HG03469 (cell line): ENCODE data around the gene DUSP28.
A peak's percentile ranks its signal among the peaks of the same experiment; 100 is the strongest.
"Not testable (repeated sequence)": the region's sequence is repeated elsewhere in the genome, so short reads cannot be mapped to it uniquely, and the experiment has no call there.

Experiments used
- ATAC-seq: cut with Tn5 transposase; IDR thresholded peaks from one replicate; pipeline ENCODE4 v1.9.1; 2021; ENCODE audit warnings: mild to moderate bottlenecking, moderate library complexity, moderate number of reproducible peaks; ENCODE audit not compliant: unreplicated experiment

DUSP28 gene

GRCh38 chr2:240560084-240560479 lies at the start of gene DUSP28:
Gene DUSP28 (plus strand): TSS chr2:240560357. CDS start chr2:240560685, 328 bp downstream.
- peak; percentile 40 for ATAC-seq

GRCh38 chr2:240510513-240511210 lies 49.5 kb upstream of the DUSP28 start:
- ATAC-seq = no peak

- ATAC-seq = no peak
Measured at GRCh38 chr2:240511351-240512108, 48.6 kb upstream of the DUSP28 start.

- ATAC-seq = no peak
Measured at GRCh38 chr2:240512109-240512485, 48.1 kb upstream of the DUSP28 start.

GRCh38 chr2:240512666-240513535 lies 47.3 kb upstream of the DUSP28 start:
- no peak for ATAC-seq

GRCh38 chr2:240513549-240514287 lies 46.4 kb upstream of the DUSP28 start:
- peak; percentile 88 for ATAC-seq

GRCh38 chr2:240514631-240515030 lies 45.5 kb upstream of the DUSP28 start:
- ATAC-seq = no peak

- ATAC-seq = no peak
Measured at GRCh38 chr2:240517342-240517741, 42.8 kb upstream of the DUSP28 start.

- no peak for ATAC-seq
Measured at GRCh38 chr2:240518981-240519380, 41.2 kb upstream of the DUSP28 start.

GRCh38 chr2:240519396-240520129 lies 40.6 kb upstream of the DUSP28 start:
- ATAC-seq = no peak

GRCh38 chr2:240520130-240520973 lies 39.8 kb upstream of the DUSP28 start:
- no peak for ATAC-seq

- ATAC-seq = no peak
Measured at GRCh38 chr2:240520974-240521350, 39.2 kb upstream of the DUSP28 start.

GRCh38 chr2:240521885-240522284 lies 38.3 kb upstream of the DUSP28 start:
- ATAC-seq = not testable (repeated sequence)

- no peak for ATAC-seq
Measured at GRCh38 chr2:240522406-240522805, 37.8 kb upstream of the DUSP28 start.

- ATAC-seq = no peak
Measured at GRCh38 chr2:240523451-240524281, 36.5 kb upstream of the DUSP28 start.

GRCh38 chr2:240524963-240525718 lies 35.0 kb upstream of the DUSP28 start:
- no peak for ATAC-seq

- ATAC-seq = no peak
Measured at GRCh38 chr2:240525802-240526201, 34.4 kb upstream of the DUSP28 start.

- no peak for ATAC-seq
Measured at GRCh38 chr2:240526521-240526920, 33.6 kb upstream of the DUSP28 start.
